Immature natural killer cell (primary cell): ENCODE measurements around the gene FOSL1. TPM values are rescaled to one million over a fixed set of nuclear protein-coding genes. Genes with fewer than 3 reads are reported as not detected.
"Not testable (repeated sequence)": the region's sequence is repeated elsewhere in the genome, so short reads cannot be mapped to it uniquely, and the experiment has no call there.

ENCODE experiments used
- DNase-seq, 3 donors: peaks; one replicate each; pipeline ENCODE4 v3.0.0; 2022; ENCODE audit warnings: mixed read lengths in 1 of 3
- H3K27ac Mint-ChIP-seq, 6 donors: one replicate each; pipeline ENCODE4 v1.8.0; 2020; ENCODE audit warnings: mixed read lengths in 6 of 6, mild to moderate bottlenecking in 5 of 6, inconsistent platforms in 4 of 6, moderate library complexity in 3 of 6
- H3K27me3 Mint-ChIP-seq, 3 donors: one replicate each; pipeline ENCODE4 v1.8.0; 2020 to 2021; ENCODE audit warnings: low read depth in 3 of 3, mild to moderate bottlenecking in 3 of 3, mixed read lengths in 3 of 3, moderate library complexity in 3 of 3, inconsistent platforms in 1 of 3
- H3K36me3 Mint-ChIP-seq, 3 donors: one replicate each; pipeline ENCODE4 v1.8.0; 2020; ENCODE audit warnings: mixed read lengths in 3 of 3, inconsistent platforms in 2 of 3, mild to moderate bottlenecking in 2 of 3
- H3K4me1 Mint-ChIP-seq, 2 donors: one replicate each; pipeline ENCODE4 v1.8.0; 2020; ENCODE audit warnings: inconsistent platforms in 2 of 2, mild to moderate bottlenecking in 2 of 2, mixed read lengths in 2 of 2, moderate library complexity in 1 of 2
- H3K4me3 Mint-ChIP-seq, 5 donors: one replicate each; pipeline ENCODE4 v1.8.0; 2020; ENCODE audit warnings: mild to moderate bottlenecking in 5 of 5, mixed read lengths in 5 of 5, inconsistent platforms in 3 of 5, moderate library complexity in 3 of 5
- H3K9me3 Mint-ChIP-seq, 6 donors: one replicate each; pipeline ENCODE4 v1.8.0; 2020; ENCODE audit warnings: mild to moderate bottlenecking in 6 of 6, mixed read lengths in 6 of 6, inconsistent platforms in 4 of 6, moderate library complexity in 3 of 6
- polyA plus RNA-seq, 3 donors: library from polyadenylated mRNA; unstranded; fragments of 300-500 nt; fragmentation: Illumina TruSeq; gene quantifications; one replicate each; pipeline ENCODE4 v1.2.3, GENCODE V29; 2021

Gene FOSL1
- polyA plus RNA-seq, 3 donors from 2014 or later: 0.13 to 0.30 (median 0.17) TPM

GRCh38 chr11:65851811-65852507, 48.2 kb downstream of the FOSL1 start:
- DNase-seq: no peak
- Mint-ChIP-seq H3K27me3 (peaks cover 5 to 12% (median 12%) of the 10 kb centered on the region in 3 donors), H3K9me3 (no peaks in the 10 kb centered on the region), H3K4me3 (no peak overlapping the region), H3K27ac (peak overlapping the region in 4 of 6 donors; percentile 34 to 65 (median 50)), H3K36me3 (peaks cover 24 to 41% (median 25%) of the 10 kb centered on the region in 3 donors), H3K4me1 (peaks cover 38 to 43% of the 10 kb centered on the region in 2 donors)

- peaks cover 19 to 33% (median 20%) of the 10 kb centered on the region in 3 donors for H3K36me3 Mint-ChIP-seq
- H3K27ac Mint-ChIP-seq: peak overlapping the region in 1 of 6 donors; percentile 44
- DNase-seq: no peak
- no peak overlapping the region for H3K4me3 Mint-ChIP-seq
- H3K4me1 Mint-ChIP-seq: peaks cover 30 to 35% of the 10 kb centered on the region in 2 donors
- no peaks in the 10 kb centered on the region for H3K9me3 Mint-ChIP-seq
- peaks cover 2 to 9% (median 5%) of the 10 kb centered on the region in 3 donors for H3K27me3 Mint-ChIP-seq
Measured at GRCh38 chr11:65851083-65851579, 49.1 kb downstream of the FOSL1 start.

GRCh38 chr11:65850217-65851082, 49.7 kb downstream of the FOSL1 start:
- Mint-ChIP-seq H3K36me3 (peaks cover 16 to 26% (median 16%) of the 10 kb centered on the region in 3 donors), H3K27ac (no peak overlapping the region), H3K4me1 (peaks cover 23 to 28% of the 10 kb centered on the region in 2 donors), H3K4me3 (no peak overlapping the region), H3K27me3 (peaks cover 2 to 9% (median 3%) of the 10 kb centered on the region in 3 donors), H3K9me3 (no peaks in the 10 kb centered on the region)
- DNase-seq: no peak

- peaks cover 14 to 25% (median 15%) of the 10 kb centered on the region in 3 donors for H3K36me3 Mint-ChIP-seq
- H3K4me1 Mint-ChIP-seq: peaks cover 19 to 23% of the 10 kb centered on the region in 2 donors
- no peaks in the 10 kb centered on the region for H3K9me3 Mint-ChIP-seq
- DNase-seq: no peak
- no peak overlapping the region for H3K4me3 Mint-ChIP-seq
- no peak overlapping the region for H3K27ac Mint-ChIP-seq
- peaks cover 2 to 9% (median 3%) of the 10 kb centered on the region in 3 donors for H3K27me3 Mint-ChIP-seq
Measured at GRCh38 chr11:65849771-65850216, 50.4 kb downstream of the FOSL1 start.

GRCh38 chr11:65849366-65849765, 50.8 kb downstream of the FOSL1 start:
- H3K36me3 Mint-ChIP-seq: peaks cover 10 to 20% (median 11%) of the 10 kb centered on the region in 3 donors
- peaks cover 0 to 7% (median 3%) of the 10 kb centered on the region in 3 donors for H3K27me3 Mint-ChIP-seq
- no peak overlapping the region for H3K4me3 Mint-ChIP-seq
- DNase-seq: no peak
- H3K9me3 Mint-ChIP-seq: no peaks in the 10 kb centered on the region
- H3K4me1 Mint-ChIP-seq: peaks cover 15 to 19% of the 10 kb centered on the region in 2 donors
- H3K27ac Mint-ChIP-seq: peak overlapping the region in 2 of 6 donors; percentile 7 to 8

GRCh38 chr11:65848693-65849092, 51.5 kb downstream of the FOSL1 start:
- Mint-ChIP-seq H3K36me3 (peaks cover 8 to 14% (median 9%) of the 10 kb centered on the region in 3 donors), H3K27ac (peak overlapping the region in 4 of 6 donors; percentile 5 to 72 (median 62)), H3K4me1 (peaks cover 10 to 12% of the 10 kb centered on the region in 2 donors)
- not testable (repeated sequence) for H3K9me3 Mint-ChIP-seq, DNase-seq, H3K4me3 Mint-ChIP-seq, H3K27me3 Mint-ChIP-seq

- peaks cover 4 to 5% of the 10 kb centered on the region in 2 donors for H3K4me1 Mint-ChIP-seq
- no peaks in the 10 kb centered on the region for H3K9me3 Mint-ChIP-seq
- H3K27ac Mint-ChIP-seq: peak overlapping the region in 1 of 6 donors; percentile 7
- no peaks in the 10 kb centered on the region for H3K27me3 Mint-ChIP-seq
- H3K36me3 Mint-ChIP-seq: peaks cover 8 to 9% (median 9%) of the 10 kb centered on the region in 3 donors
- H3K4me3 Mint-ChIP-seq: no peak overlapping the region
- DNase-seq: no peak
Measured at GRCh38 chr11:65847746-65848145, 52.4 kb downstream of the FOSL1 start.

- Mint-ChIP-seq H3K27me3 (no peaks in the 10 kb centered on the region), H3K4me3 (no peak overlapping the region), H3K4me1 (no peaks in the 10 kb centered on the region), H3K36me3 (no peaks in the 10 kb centered on the region), H3K27ac (no peak overlapping the region), H3K9me3 (no peaks in the 10 kb centered on the region)
- no peak for DNase-seq
Measured at GRCh38 chr11:65844231-65844872, 55.8 kb downstream of the FOSL1 start.

- no peaks in the 10 kb centered on the region for H3K36me3 Mint-ChIP-seq
- no peak overlapping the region for H3K27ac Mint-ChIP-seq
- DNase-seq: no peak
- no peak overlapping the region for H3K4me3 Mint-ChIP-seq
- H3K4me1 Mint-ChIP-seq: no peaks in the 10 kb centered on the region
- no peaks in the 10 kb centered on the region for H3K9me3 Mint-ChIP-seq
- H3K27me3 Mint-ChIP-seq: no peaks in the 10 kb centered on the region
Measured at GRCh38 chr11:65843811-65844210, 56.4 kb downstream of the FOSL1 start.

- no peaks in the 10 kb centered on the region for H3K36me3 Mint-ChIP-seq
- H3K27ac Mint-ChIP-seq: no peak overlapping the region
- no peaks in the 10 kb centered on the region for H3K9me3 Mint-ChIP-seq
- H3K27me3 Mint-ChIP-seq: no peaks in the 10 kb centered on the region
- no peaks in the 10 kb centered on the region for H3K4me1 Mint-ChIP-seq
- DNase-seq: no peak
- H3K4me3 Mint-ChIP-seq: no peak overlapping the region
Measured at GRCh38 chr11:65842144-65842543, 58.0 kb downstream of the FOSL1 start.

Other genes with a start within 250 kb of the FOSL1 start
- 10 to 100 TPM; 38.5 to 88.4 (median 41.8) TPM for gene RELA, start 237.5 kb downstream of the FOSL1 start, polyA plus RNA-seq
- 10 to 100 TPM; 41.8 to 49.4 (median 47.7) TPM for gene KAT5, start 188.1 kb downstream of the FOSL1 start, polyA plus RNA-seq
- gene RNASEH2C, start 179.6 kb downstream of the FOSL1 start, polyA plus RNA-seq: 100 to 1,000 TPM in 2 of 3 donors, 10 to 100 TPM in 1; 37.4 to 160 (median 124) TPM
- gene AP5B1, start 119.4 kb downstream of the FOSL1 start, polyA plus RNA-seq: 10 to 100 TPM in 1 of 3 donors, 1 to 10 TPM in 2; 7.6 to 20.8 (median 8.2) TPM
- gene OVOL1, start 113.3 kb downstream of the FOSL1 start, polyA plus RNA-seq: not detected
- gene SNX32, start 66.4 kb downstream of the FOSL1 start, polyA plus RNA-seq: 1 to 10 TPM in 2 of 3 donors, under 1 TPM in 1; 0.30 to 1.7 (median 1.6) TPM
- gene CFL1, start 42.2 kb downstream of the FOSL1 start, polyA plus RNA-seq: 1,000 to 10,000 TPM; 2,883 to 4,279 (median 3,963) TPM
- 10 to 100 TPM; 22.7 to 47.0 (median 32.2) TPM for gene MUS81, start 40.0 kb downstream of the FOSL1 start, polyA plus RNA-seq
- 1 to 10 TPM; 1.6 to 6.3 (median 3.6) TPM for gene EFEMP2, start 27.6 kb downstream of the FOSL1 start, polyA plus RNA-seq
- 1,000 to 10,000 TPM; 2,066 to 3,052 (median 2,928) TPM for gene CTSW, start 20.6 kb downstream of the FOSL1 start, polyA plus RNA-seq
- 100 to 1,000 TPM; 120 to 145 (median 141) TPM for gene FIBP, start 11.9 kb downstream of the FOSL1 start, polyA plus RNA-seq
- gene CCDC85B, start 9.7 kb downstream of the FOSL1 start, polyA plus RNA-seq: 100 to 1,000 TPM in 2 of 3 donors, 10 to 100 TPM in 1; 62.9 to 159 (median 142) TPM
- 10 to 100 TPM; 45.7 to 84.5 (median 60.4) TPM for gene C11orf68, start 18.7 kb upstream of the FOSL1 start, polyA plus RNA-seq
- gene DRAP1, start 19.0 kb upstream of the FOSL1 start, polyA plus RNA-seq: 100 to 1,000 TPM; 135 to 234 (median 182) TPM
- gene TSGA10IP, start 45.1 kb upstream of the FOSL1 start, polyA plus RNA-seq: not detected
- gene SART1, start 61.3 kb upstream of the FOSL1 start, polyA plus RNA-seq: 10 to 100 TPM in 2 of 3 donors, 1 to 10 TPM in 1; 7.5 to 53.0 (median 16.1) TPM
- gene EIF1AD, start 101.8 kb upstream of the FOSL1 start, polyA plus RNA-seq: 10 to 100 TPM; 14.0 to 26.0 (median 21.0) TPM
- 100 to 1,000 TPM; 212 to 366 (median 295) TPM for gene BANF1, start 102.1 kb upstream of the FOSL1 start, polyA plus RNA-seq
- not detected for gene CST6, start 111.6 kb upstream of the FOSL1 start, polyA plus RNA-seq
- 10 to 100 TPM; 17.2 to 41.1 (median 20.8) TPM for gene CATSPER1, start 126.1 kb upstream of the FOSL1 start, polyA plus RNA-seq
- not detected for gene GAL3ST3, start 148.8 kb upstream of the FOSL1 start, polyA plus RNA-seq
- 100 to 1,000 TPM in 1 of 3 donors, 10 to 100 TPM in 2; 71.7 to 141 (median 76.7) TPM for gene SF3B2, start 152.0 kb upstream of the FOSL1 start, polyA plus RNA-seq
- gene PACS1, start 169.9 kb upstream of the FOSL1 start, polyA plus RNA-seq: 10 to 100 TPM; 10.0 to 72.3 (median 23.9) TPM